ENCODE results near the gene IL34.
"Not testable (repeated sequence)": the region's sequence is repeated elsewhere in the genome, so short reads cannot be mapped to it uniquely, and the experiment has no call there.

The IL34 gene

DNA sequence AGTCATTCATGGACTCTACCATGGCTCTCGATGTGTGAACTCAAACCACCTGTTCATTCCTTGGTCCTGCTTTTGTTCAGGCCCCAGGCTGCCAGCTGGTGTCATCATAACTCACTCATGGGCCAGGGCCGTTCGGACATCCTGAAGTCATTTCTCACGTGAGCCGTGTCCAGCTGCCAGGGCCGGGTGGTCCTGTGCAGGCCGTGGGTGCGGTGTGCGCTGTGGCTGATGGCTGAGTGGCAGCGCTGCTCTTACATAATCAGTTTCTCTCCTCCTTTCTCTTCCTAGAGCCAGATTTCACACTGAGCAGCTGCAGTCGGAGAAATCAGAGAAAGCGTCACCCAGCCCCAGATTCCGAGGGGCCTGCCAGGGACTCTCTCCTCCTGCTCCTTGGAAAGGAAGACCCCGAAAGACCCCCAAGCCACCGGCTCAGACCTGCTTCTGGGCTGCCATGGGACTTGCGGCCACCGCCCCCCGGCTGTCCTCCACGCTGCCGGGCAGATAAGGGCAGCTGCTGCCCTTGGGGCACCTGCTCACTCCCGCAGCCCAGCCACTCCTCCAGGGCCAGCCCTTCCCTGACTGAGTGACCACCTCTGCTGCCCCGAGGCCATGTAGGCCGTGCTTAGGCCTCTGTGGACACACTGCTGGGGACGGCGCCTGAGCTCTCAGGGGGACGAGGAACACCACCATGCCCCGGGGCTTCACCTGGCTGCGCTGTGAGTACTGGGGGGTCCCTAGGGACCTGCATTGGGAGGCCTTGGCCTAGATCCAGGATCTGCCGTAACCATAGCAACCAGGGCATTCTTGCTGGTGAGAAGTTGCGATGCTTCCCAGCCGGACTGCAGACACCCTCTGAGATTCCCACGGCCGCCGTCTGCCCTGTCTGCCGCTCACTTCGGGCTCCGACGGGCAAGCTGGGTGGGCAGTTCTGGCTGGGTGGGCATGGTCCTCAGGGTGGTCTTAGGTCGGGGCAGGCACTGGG is at the start of gene IL34:
Gene IL34 (plus strand): TSS at position 300 of the 982 bp plus-strand sequence. CDS start 389 bp downstream, at position 689.
- no peak for DNase-seq (ENCODE audit: low spot score)

DNA sequence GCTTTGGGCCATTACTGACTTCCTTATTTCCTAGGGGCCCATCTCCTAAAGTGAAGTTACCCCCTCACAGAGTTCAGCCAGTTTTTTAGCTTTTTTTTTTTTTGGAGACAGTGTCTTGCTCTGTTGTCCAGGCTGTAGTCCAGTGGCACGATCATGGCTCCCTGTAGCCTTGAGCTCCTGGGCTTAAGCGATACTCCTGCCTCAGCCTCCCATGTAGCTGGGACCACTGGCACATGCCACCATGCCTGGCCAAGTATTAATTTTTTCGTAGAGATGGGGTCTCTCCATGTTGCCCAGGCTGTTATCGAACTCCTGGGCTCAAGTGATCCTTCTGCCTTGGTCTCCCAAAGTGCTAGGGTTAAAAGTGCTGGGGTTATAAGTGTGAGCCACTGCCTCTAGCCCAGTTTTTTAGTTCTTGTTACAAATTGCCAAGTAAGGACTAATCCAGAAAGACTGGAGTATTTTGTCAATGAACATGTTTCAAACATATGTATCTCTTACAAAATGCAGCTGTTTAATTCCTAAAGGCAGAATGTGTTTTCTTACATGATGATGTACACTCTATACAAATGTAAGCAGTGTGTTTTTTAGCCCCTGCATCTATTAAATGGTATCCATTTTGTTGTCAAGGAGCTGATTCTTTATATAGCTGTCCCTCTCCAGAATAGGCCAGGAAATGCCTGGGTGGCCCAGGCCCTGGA is 49.1 kb upstream of the IL34 start:
- DNase-seq (ENCODE audit: low spot score), result no peak

DNA sequence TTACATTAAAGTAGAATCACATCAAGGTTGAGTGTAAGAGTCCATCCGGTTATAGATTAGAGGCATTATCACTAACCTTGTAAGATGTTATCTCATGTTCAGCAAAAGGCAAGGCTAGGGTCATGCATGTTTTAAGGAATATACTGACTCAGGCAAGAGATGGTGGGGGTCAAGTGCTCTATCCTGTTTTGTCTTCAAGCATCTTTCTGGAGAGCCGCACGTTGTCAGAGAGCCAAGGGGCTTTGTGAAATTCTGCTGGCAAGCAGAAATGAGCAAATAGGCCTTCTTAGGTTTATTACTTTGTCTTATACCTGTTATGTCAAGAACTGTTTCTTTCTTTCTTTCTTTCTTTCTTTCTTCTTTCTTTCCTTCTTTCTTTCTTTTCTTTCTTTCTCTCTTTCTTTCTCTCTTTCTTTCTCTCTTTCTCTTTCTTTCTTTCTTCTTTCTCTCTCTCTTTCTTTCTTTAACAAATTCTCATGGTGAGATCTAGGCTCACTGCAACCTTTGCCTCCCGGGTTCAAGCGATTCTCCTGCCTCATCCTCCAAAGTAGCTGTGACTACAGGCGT is 47.3 kb upstream of the IL34 start:
- DNase-seq (ENCODE audit: low spot score), result no peak

DNA sequence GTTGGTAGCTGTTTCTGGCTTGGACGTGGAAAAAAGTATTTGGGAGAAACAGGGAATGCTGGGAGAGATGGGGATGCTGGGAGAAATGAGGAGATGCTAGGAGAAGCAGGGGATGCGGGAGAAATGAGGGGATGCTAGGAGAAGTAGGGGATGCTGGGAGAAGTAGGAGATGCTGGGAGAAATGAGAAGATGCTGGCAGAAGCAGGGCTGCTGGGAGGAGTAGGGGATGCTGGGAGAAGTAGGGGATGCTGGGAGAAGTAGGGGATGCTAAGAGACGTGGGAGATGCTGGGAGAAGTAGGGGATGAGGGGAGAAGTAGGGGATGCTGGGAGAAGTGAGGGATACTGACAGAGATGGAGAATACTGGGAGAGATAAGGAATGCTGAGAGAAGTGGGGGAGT is 45.6 kb upstream of the IL34 start:
- no peak for DNase-seq (ENCODE audit: low spot score)

DNA sequence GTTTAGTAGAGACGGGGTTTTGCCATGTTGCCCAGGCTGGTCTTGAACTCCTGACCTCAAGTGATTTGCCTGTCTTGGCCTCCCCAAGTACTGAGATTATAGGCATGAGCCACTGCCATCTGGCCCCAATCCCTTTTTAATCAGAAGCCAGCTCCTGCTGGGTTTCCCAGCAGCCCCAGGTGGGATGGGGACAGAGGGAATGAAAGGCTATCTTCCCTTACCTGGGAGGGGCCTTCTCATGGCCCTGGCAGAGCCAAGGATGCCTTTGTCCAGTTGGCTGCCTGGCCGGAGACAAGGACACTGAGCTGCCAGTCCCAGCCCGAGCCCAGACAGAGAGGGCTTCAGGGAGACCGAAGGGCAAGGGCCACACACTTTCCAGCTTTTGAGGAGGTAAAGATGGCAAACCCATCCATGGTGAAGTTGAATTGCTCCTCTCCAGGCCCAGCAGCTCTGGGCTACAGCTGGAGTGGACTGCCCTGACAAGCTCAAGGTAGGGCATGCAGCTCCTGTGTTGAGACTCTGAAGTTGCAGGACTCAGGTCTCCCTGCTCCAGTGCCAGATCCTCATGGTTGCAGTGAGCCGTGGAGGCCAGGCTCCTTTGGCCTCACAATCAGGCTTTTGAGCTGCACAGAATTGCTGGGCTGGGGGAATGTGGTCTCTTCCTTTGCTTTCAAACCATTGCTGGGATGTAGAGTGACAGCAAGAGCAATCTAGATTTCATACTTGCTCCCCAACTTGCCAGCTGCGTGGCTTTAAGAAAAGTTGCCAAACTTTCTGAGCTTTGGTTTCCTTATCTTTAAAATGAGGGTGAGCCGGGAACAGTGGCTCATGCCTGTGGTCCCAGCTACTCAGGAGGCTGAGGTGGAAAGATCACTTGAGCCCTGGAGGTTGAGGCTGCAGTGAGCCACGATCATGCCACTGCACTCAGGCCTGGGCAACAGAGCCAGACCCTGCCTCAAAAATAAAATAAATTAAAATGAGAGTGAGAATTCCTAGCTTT is 44.5 kb upstream of the IL34 start:
- DNase-seq (ENCODE audit: low spot score), result no peak

DNA sequence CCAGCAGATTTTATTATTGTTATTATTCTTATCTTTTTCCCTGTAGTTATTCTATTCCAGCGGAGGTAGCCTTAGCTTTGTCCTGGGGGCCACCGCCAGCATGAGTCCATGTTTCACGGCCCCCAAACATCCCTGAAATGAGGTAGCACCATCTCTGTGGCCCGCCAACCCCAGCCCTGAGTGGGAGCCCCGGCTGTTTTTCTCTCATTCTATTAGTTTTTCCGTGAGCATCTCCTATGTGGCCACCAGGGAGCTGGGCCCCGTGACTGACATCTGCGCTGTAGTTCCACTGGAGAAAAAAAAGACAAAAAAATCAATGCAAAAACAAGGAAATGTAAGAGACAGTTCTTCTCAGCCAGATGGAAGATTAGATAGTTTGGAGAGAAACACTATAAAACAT is 43.5 kb upstream of the IL34 start:
- DNase-seq (ENCODE audit: low spot score), result no peak

DNA sequence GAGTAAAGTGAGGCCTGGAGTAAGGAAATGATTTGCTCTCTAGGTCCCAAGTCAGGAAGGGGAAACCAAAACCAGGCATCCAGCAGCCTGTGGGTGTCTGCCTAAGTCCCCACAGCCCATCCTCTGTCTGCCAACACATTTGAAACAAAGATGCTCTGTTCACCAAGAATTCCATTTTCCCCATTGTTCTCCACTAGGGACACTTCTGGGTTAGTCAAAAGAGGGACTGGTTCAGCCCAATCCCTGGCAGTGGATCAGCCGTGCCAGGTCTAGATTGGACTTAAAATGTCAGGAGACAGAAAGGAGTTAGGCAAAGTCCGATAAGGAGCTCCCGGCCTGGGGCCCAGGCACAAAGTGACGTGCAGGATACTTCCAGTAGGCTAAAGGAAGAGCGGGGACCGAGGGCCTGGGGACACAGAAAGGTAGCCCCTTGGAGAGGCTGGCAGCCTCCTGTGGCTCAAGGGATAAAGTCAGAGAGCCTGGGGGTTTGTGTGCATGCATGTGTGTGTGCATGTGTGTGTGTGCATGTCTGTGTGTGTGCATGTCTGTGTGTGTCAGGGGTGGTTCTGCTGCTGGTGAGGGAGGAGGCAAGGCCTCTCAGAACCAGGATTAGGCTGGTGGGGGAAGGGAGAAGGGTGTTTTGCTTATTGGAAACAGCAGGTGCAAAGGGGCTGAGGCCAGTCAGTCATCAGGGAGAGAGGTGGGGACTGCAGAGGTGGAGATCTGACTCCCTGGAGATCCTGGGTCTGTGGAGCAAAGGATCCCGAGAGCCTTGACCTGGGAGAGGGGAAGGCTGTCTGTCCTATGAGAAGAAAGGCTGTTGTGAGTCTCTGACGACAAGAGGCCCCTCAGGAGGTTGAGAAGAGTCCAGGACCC is 41.7 kb upstream of the IL34 start:
- DNase-seq (ENCODE audit: low spot score), result no peak

DNA sequence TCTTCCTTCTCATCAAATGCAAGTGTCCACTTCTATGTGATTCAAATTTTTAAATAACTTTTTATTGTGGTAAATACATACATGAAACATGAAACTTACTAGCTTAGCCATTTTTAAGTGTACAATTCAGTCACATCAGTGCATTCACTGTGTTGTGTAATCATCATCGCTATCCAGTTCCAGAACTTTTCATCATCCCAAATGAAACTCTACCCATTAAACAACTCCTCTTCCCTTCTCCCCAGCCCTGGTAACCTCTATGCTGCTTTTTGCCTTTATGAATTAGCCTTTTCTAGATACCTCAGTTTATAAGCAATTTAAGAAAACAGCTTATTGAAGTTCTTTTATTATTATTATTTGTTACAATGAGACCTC is 41.1 kb upstream of the IL34 start:
- no peak for DNase-seq (ENCODE audit: low spot score)

DNA sequence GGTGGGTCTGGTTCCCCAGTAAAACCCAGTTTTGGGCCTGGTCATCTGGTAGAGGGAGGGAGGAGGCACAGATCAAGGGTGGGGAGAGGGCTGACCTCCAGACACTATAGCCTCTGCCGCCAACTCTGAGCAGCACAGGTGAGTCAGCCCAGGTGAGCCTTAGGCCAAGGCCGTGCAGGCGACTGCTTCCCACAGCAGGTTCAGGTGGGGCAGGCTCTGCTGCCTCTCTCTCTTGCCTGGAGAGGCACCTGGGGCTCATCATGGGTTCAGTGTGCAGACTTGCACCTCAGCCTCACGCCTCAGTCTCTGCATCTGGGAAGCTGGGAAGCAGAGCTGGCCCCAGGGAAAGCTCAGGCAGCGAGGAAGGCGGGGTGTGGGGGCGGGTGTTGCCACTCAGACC is 37.8 kb upstream of the IL34 start:
- no peak for DNase-seq (ENCODE audit: low spot score)

DNA sequence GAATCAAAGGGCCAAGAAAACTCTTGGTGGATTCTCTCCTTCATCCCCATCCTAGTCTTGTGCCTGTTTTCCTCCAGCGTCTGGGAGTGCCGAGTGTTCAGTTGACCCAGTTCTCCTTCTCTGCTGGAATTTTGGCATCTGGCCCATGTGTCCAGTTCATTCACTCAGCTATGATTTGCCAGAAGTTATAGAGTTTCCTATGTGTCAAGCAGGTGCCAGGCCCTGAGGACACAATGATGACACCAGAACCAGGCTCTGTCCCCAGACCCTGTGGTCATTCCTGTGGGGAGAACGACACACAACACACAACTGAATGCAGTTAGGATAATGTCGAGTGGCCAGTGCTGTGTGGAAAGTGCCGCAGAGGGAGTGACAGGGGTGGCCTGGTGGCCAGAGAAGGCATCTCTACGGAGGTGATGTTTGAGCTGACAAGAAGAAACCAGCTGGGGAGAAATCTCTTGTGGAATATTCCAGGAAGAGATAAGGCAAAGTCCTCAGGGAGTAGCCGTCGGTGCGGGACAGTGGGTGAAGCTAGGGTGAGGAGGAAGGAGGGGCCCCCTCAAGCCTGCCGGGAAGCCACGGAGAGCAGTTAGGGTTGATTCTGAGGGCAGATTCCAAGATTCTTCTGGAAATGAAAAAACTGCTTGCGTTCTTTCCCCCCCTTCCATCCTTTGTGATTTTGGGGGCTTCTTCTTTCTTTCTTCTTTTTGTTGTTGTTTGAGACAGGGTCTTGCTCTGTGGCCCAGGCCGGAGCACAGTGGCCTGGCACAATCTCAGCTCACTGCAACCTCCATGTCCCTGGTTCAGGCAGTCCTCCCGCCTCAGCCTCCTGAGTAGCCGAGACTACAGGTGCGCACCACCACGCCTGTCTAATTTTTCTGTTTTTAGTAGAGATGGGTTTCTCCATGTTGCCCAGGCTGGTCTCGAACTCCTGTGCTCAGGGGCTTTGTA is 35.8 kb upstream of the IL34 start:
- no peak for DNase-seq (ENCODE audit: low spot score)

DNA sequence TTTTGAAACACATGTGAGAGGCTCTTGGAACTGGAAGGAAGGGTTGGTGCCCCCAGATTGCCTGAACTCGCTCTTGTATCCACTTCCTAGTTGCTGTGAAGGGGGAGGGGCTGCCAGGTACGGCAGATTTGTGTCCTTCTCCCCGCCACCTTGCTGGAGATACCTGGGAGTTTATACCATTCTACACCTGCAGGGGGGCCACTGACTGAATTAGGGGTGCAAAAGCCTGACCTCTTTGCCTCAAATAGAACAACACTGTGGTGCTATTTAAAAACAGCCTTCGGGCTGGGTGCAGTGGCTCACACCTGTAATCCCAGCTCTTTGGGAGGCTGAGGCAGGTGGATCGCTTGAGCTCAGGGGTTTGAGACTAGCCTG is 35.1 kb upstream of the IL34 start:
- peak; percentile 46 for DNase-seq (ENCODE audit: low spot score)

DNA sequence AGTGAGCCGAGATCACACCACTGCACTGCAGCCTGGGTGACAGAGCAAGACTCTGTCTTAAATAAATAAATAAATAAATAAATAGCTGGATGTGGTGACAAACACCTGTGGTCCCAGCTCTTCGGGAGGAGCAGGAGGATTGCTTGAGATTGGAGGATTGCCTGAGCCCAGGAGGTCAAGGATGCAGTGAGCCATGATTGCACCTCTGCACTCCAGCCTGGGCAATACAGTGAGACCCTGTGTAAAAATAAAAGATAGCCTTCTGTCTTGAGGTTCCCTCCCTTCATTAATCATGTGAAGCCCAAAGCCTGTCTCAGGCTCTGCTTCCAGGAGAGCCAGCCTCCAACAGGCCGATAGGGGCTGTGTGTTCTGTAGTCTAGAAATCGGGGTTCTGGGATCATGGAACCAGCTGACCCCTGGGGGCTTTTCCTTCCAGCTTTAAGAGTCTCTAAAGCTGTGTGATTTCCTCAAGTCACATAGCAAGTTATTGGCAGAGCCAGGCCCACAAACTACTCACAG is 34.5 kb upstream of the IL34 start:
- no peak for DNase-seq (ENCODE audit: low spot score)

DNA sequence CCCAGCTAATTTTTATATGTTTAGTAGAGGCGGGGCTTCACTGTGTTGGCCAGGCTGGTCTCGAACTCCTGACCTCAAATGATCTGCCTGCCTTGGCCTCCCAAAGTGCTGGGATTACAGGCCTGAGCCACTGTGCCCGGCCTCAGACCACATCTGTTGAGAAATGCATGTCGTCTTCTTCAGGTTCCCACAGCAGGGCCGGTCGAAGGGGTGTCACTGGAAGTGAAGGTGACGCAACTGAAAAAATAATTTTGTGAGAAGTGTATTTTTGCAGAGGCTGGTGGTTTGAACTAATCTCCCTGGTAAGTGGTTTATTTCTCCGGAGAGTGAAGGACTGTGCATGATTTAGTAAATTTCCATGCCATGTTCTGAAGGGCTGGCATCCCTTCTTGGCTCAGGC is 33.4 kb upstream of the IL34 start:
- no peak for DNase-seq (ENCODE audit: low spot score)

DNA sequence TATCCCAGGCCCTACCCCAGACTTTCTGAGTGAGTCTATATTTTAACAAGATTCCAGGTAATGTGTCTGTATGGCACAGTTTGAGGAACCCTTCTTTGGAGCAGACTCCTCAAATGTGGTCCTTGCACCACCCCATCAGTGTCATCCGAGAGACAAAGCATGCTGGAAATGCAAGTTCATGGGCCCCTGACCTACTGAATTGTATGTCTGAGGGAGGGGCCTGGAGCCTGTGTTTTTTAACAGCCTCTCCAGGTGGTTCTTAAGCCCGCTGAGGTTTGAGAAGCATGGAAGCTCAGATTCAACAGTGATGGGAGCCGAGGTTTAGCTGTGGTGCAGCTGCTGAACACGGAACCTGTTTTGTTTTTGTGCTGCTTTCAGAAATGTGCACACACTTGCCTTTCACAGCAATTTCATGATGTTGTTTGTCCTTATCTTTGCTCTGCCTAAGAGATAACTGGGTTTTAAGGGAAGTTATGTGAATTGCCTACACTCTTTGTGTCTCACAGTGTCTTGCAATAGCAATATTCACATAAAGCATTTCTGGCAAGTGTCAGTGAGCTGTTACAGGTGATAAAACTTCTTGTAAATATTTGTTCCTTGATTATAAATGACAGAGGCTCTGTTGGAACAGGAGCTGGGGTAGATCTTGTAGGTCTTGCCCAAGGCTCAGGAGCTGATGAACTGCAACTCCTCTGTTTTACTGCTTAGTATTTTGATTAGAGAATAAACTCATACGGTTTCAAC is 32.0 kb upstream of the IL34 start:
- DNase-seq (ENCODE audit: low spot score), result no peak

DNA sequence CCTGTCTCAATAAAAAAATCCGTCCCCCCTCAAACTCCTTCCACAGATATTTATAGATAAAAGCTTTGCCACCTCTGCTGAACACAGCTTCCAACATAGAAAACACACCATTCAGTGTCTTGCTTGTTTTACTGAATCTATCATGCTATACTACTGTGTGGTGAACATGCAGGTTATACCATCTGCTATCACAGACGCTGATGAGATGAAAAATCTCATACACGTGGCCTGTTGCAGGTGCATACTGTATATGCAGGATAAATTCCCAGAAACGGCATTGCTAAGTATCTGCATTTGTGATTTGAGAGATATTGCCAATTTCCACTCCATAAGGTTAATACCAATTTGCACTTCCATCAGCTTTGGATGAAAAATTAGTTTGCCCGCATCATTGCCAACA is 30.4 kb upstream of the IL34 start:
- DNase-seq (ENCODE audit: low spot score), result no peak

DNA sequence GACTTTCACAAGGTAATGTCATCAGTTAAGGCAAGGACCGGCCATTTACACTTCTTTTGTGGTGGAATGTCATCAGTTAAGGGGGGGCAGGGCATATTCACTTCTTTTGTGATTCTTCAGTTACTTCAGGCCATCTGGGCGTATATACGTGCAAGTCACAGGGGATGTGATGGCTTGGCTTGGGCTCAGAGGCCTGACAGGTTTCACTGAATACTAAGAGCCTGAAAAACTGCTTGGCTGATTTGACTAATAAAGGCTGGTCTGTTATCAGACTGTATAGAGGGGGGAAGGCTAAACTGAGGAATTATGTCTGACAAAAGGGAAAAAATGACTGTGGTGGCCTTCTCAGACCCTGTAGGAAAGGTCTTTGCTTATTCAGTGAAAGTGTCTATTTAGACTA is 24.5 kb upstream of the IL34 start:
- DNase-seq (ENCODE audit: low spot score), result not testable (repeated sequence)

DNA sequence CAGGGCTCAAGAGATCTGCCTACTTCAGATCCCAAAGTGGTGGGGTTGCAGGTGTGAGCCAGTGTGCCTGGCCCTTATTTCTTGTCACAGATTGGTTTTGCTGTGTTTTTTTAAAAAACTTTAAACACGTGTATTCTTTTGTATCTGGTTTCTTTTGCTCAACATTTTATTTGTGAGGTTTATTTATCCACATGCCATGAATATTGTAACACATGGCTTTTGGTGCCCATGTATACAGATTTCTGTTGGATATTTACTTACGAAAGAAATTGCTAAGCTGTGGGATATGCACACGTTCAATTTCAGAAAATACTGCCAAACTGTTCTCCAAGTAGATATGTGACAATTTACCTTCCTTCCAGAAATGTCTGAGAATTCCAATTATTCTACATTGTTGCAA is 18.7 kb upstream of the IL34 start:
- DNase-seq (ENCODE audit: low spot score), result no peak

DNA sequence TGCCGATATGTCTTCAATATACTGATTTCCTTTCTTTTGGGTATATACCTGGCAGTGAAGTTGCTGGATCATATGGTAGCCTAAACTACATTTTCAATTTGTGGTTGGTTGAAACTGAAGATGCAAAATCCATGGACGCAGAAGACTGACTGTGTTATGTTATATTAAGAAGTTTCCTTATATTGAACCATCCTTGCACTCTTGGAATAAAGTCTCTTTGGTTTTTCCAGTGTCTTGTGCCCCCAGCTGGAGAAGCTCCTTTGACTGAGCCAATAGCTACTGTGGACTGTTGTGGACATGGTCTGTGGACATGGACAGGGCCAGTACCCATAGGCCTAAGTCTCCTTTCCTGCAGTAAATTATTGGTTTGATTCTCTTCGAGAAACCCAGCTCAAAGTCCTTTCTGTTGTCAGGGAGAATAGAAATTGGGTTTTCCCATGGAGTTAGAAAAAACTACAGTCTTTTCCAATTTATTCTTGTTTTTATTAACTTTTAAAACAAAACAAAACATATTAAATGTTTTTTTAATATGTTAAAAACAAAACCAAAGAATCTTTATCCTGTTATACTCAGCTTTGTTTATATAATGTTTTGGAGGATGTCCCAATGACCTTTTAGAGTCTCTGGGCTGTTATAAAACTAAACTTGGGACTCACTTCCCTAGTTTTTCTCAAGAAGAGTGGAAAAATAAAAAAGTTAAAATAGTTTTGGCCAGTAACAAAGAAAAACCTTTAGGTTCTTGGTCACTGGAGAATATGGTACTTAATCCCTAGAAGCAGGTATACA is 15.2 kb upstream of the IL34 start:
- DNase-seq (ENCODE audit: low spot score), result no peak

All from iPS-NIHi11 (cell line).